Muscle of arm (tissue), 14 donors: ENCODE results near the gene KRTAP5-1. TPM values are rescaled to one million over a fixed set of nuclear protein-coding genes. Genes with fewer than 3 reads are reported as not detected.
A peak's percentile ranks its signal among the peaks of the same experiment; 100 is the strongest.
"Not testable (repeated sequence)": the region's sequence is repeated elsewhere in the genome, so short reads cannot be mapped to it uniquely, and the experiment has no call there.

ENCODE experiments used
- DNase-seq: peaks from one replicate; pipeline ENCODE4 v3.0.0-alpha.2; 2013
- long read RNA-seq, 11 donors: transcript quantifications; one replicate each; lab custom pipeline, GENCODE V29; 2026
- polyA plus RNA-seq, 12 donors: library from polyadenylated mRNA; unstranded; fragments of 120-200 nt; gene quantifications; one replicate each; pipeline ENCODE4 v1.2.1, GENCODE V29; 2013; ENCODE audit not compliant: insufficient read length in 12 of 12

Gene KRTAP5-1
- polyA plus RNA-seq = 1 to 10 TPM in 5 of 12 donors, under 1 TPM in 3, not detected in 4; 0.55 to 2.2 (median 1.4) TPM
- long read RNA-seq, donor 1, partial matches to known transcripts = 0 of 1 reads
- long read RNA-seq, donor 1, other reads (novel, unspliced or antisense) = 0 of 1 reads
- long read RNA-seq, donor 2 = 0 reads
- long read RNA-seq, donor 3 = 0 reads
- long read RNA-seq, donor 4 = 0 reads
- long read RNA-seq, donor 5 = 0 reads
- long read RNA-seq, donor 6 = 0 reads
- long read RNA-seq, donor 7 = 0 reads
- long read RNA-seq, donor 8, partial matches to known transcripts = 0 of 2 reads
- long read RNA-seq, donor 8, other reads (novel, unspliced or antisense) = 0 of 2 reads
- long read RNA-seq, donor 9 = 0 reads
- long read RNA-seq, donor 10 = 0 reads
- long read RNA-seq, donor 11 = 0 reads

DNA sequence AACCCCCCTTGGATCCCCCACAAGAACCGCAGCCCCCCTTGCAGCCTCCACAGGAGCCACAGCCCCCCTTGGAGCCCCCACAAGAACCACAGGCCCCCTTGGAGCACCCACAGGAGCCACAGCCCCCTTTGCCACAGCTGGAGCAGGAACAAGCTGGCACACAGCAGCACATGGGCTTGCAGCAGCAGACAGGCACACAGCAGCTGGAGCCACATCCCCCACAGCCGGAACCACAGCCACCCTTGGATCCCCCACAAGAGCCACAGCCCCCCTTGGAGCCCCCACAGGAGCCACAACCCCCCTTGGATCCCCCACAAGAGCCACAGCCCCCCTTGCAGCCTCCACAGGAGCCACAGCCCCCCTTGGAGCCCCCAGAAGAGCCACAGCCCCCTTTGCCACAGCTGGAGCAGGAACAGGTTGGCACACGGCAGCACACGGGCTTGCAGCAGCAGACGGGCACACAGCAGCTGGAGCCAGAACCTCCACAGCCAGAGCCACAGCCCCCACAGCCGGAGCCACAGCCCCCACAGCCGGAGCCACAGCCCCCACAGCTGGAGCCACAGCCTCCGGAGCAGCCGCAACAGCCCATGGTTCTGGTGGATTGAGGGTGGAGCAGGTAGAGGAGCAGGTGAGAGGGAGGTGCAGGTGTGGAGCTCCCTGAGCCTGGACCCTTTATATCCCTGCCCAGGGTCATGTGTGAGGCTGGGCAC lies at the start of gene KRTAP5-1:
Gene KRTAP5-1, minus strand, starts transcription at position 623 of the 710 bp plus-strand sequence. Its CDS starts 34 bp downstream, at position 589.
- not testable (repeated sequence) for DNase-seq

- DNase-seq = no peak
Measured at GRCh38 chr11:1633864-1634263, 48.8 kb upstream of the KRTAP5-1 start.

DNA sequence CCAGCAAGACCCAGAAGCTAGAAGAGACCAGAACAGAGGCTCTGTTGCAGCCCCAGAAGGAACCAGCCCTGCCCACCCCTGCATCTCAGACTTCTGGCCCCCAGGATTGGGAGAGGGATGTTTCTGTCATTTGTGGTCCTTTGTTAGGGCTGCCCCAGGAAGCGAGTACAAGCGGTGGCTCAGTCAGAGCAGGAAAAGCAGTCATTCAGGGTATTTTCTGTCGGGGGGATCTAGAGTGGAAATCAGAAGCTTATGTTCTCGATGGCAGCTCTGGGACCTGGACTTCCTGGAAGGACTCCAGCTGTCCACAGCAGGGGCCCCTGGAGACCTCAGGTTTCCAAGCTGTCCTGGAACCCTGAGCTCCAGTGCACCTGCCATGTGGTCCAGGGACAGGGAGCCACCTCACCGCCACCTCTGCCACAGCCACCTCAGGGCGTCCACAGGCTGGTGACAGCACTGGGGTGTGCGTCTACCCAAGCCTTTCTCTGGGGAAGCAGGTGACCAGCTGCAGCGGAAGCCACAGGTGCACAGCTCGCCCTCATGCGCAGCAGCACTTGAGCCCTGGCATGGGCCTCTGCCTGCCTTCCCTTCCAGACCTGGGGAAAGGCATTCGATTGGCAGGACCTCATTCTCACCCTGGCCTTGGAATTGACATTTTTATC lies 47.1 kb upstream of the KRTAP5-1 start:
- DNase-seq = no peak

GRCh38 chr11:1631066-1631568 lies 46.0 kb upstream of the KRTAP5-1 start:
- DNase-seq = no peak

- DNase-seq = no peak
Measured at GRCh38 chr11:1630271-1630670, 45.2 kb upstream of the KRTAP5-1 start.

GRCh38 chr11:1629326-1630185 lies 44.5 kb upstream of the KRTAP5-1 start, which contains the start of gene KRTAP5-5:
Gene KRTAP5-5 (plus strand): TSS chr11:1629775. CDS start chr11:1629841, 66 bp downstream.
- no peak for DNase-seq

DNA sequence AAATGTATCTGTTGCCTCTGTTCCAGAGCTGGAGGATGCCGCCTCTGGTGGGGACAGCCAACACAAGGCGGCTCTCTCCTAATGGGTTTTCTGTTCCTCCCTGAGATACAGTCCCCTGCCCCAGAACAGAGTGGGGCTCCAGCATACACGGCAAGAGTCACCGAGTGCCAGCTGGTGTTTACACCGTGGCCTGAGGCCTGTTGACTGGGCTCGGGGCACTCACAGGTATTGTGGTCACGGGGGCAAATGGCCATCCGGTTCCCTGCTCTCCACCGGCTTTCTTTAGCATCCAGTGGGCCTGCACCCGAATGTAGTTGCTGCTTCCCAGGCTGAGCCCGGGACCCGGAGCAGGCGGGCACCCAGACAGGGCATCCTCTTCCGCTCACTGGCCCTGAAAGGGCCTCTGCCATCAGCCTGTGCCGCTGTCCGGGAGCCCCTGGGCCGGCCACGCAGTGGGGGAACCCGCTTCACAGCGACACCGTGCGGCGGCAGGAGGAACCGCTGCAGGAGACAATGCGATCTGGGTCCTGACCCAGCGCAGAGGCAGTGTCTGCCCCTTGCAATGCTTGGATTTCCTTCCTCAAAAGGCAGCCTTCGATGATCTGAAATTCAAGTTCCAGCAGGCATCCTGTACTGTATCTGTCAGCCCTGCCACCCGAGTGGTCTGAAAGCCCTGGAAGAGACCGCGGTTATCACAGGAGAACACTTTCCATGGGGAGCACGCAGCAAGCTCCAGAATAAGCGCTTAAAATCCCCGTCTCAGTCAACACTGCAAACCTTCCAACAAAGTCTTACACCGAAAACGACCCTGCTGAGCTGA lies 43.6 kb upstream of the KRTAP5-1 start:
- DNase-seq = peak; percentile 49

DNA sequence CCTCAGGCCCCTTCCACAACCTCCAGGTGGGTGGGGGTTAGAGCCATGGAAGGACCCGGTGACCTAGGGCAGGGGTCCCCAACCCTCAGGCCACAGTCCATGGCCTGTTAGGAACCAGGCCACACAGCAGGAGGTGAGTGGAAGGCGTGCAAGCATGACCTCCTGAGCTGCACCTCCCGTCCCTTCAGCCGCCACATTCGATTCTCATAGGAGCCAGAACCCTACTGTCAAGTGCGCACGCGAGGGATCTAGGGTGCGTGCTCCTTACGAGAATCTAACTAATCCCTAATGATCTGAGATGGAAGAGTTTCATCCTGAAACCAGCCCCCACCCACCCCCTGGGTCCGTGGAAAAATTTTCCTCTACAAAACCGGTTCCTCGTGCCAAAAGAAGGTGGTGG lies 40.5 kb upstream of the KRTAP5-1 start:
- DNase-seq = no peak

DNA sequence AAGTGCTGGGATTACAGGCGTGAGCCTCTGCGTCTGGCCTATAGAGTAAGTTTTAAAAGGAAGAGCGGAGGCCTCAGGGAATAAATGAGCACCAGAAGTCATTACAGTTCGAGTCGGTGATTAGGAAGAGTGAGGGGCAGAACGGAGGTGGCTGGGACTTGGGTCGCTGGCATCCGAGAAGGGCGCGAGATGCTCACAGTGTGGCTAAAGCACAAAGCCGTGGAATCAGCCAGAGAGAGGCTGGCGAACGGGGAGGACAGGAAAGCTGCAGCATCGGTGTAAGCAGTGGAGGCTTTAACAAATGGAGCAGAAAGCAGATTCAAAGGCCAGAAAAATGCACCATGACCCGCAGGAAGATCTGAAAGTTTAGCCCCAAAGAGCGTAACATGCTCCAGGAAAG lies 39.5 kb upstream of the KRTAP5-1 start:
- no peak for DNase-seq

DNA sequence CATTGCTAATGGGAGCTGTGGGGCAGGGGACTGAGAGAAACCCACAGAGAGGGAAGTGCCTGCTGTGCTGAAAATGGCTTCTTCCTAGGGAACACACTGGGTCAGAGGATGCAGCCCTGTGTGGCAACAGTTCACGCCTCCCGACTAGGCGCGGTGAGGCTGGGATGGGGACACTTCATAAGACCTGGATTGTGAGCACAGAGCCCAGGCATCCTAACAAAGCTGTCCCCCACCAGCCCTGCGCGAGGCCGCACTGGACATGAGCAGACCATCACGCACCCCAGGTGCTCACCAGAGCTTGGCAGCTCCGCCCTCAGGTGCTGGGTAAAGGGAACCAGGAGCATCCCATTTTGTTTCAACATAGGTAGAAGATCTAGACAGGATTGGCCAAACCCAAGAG lies 38.6 kb upstream of the KRTAP5-1 start:
- no peak for DNase-seq

GRCh38 chr11:1622086-1622485 lies 37.0 kb upstream of the KRTAP5-1 start, which contains the start of gene KRTAP5-4:
Gene KRTAP5-4 (minus strand): TSS chr11:1622138. CDS start chr11:1622093, 45 bp downstream.
- no peak for DNase-seq

GRCh38 chr11:1619449-1619848 lies 34.4 kb upstream of the KRTAP5-1 start:
- DNase-seq = no peak

DNA sequence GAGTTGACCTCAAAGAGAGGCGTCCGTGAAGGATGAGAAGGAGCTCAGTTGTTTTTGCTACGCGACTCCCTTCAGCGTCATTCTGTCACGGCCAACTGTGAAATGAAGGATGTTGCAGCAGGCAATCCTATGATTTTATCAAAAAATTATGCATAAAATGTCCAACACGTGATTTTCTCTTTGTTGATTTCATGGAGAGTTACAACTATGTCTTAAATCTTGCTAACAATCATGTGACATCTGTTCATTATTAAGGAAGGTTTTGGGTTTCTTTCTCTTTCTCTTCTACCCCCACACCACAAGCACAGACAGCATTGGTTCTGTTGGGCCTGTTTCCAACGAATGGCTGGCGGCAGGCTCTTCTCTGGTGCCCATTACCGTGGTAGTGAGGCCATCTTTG lies 33.1 kb upstream of the KRTAP5-1 start:
- DNase-seq = no peak

GRCh38 chr11:1608363-1608762 lies 23.3 kb upstream of the KRTAP5-1 start, which contains the start of gene KRTAP5-3:
Gene KRTAP5-3 (minus strand): TSS chr11:1608463. CDS start chr11:1608385, 78 bp downstream.
- no peak for DNase-seq

DNA sequence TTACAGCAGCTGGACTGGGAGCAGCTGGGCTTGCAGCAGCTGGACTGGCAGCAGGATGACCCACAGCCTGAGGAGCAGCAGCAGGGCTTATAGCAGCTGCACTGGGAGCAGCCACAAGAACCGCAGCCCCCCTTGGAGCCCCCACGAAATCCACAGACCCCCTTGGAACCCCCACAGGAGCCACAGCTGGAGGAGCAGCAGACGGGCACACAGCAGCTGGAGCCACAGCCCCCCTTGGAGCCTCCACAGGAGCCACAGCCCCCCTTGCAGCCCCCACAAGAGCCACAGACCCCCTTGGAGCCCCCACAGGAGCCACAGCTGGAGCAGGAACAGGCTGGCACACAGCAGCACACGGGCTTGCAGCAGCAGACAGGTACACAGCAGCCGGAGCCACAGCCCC lies 22.8 kb upstream of the KRTAP5-1 start:
- not testable (repeated sequence) for DNase-seq

DNA sequence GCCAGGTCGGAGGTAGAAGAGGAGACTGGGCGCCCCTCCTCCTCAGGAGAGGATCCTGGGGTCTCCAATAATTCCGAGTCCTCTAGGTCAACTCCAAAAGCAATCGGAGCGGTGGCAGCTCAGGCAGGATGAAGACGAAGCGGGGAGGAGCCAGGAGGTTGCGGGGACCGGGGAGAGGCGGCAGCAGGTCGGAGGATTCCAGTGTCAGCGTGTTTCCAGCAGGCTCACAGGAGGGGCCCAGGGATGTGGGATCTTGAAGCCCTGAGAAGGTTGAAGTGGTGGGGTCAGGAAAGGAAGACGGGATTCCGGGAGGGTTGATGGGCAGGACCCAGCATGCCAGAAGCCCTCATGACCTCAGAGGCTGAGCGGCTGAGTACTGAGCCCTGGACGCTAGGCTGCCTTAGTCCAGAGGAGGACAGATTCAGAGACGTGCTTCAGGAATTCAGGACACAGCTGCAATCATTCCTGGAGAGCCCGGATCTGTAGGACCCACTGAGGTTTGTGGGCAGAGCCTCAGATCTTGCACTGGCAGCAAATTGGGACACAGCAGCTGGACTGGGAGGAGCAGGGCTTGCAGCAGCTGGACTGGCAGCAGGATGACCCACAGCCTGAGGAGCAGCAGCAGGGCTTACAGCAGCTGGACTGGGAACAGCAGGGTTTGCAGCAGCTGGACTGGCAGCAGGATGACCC lies 22.2 kb upstream of the KRTAP5-1 start:
- DNase-seq = not testable (repeated sequence)

DNA sequence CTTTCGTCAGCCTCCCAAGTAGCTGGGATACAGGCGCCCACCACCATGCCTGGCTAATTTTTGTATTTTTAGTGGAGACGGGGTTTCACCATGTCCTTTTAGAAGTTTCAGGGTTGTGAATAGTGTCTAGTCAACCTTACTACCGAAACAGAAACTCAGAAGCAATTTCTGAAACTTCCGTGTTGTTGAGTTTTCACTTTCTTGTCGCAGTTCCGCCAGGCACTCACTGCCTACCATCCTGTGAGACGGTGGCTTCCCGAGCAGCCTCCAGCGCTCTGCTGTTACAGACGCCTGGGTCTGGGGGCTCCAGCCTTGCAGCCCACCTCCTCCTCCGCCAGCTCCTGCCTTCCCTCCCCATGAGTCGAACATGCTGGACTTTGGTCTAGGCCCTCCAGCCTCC lies 20.8 kb upstream of the KRTAP5-1 start:
- not testable (repeated sequence) for DNase-seq

GRCh38 chr11:1604711-1605110 lies 19.6 kb upstream of the KRTAP5-1 start:
- no peak for DNase-seq

DNA sequence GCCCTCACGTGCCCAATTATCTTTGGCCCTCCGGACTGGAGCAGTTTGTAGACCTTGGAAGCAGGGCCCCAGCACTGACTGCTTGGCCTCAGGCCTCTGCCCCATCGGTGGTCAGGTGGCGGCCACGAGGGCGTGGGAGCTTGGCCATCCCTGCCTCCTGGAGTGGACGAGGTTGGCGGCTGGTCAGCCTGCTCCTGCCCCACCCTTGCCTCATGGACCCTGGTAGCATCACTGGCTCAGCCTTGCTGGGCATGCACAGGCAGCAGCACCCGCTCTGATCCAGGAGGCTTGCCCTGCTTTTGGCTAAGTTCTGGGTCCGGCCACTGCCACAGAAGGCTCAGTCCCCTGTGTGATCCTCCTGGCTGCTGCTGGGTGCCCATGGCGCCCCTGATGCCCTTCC lies 19.1 kb upstream of the KRTAP5-1 start:
- DNase-seq = no peak
